SKM-1 treated with dmso at 0.1 percent for 144 hours (cell line): ENCODE measurements around the gene SLCO4A1.

Source experiments
- DNase-seq: peaks from one replicate; lab custom pipeline; 2025; ENCODE audit not compliant: unreplicated experiment; lab: John Stamatoyannopoulos, UW

The SLCO4A1 gene

GRCh38 chr20:62696989-62697388 lies 54.7 kb downstream of the SLCO4A1 start:
- DNase-seq: no peak

- DNase-seq: no peak
Measured at GRCh38 chr20:62697468-62697912, 55.2 kb downstream of the SLCO4A1 start.

- DNase-seq: no peak
Measured at GRCh38 chr20:62698231-62698630, 55.9 kb downstream of the SLCO4A1 start.

- DNase-seq: no peak
Measured at GRCh38 chr20:62699296-62699695, 57.0 kb downstream of the SLCO4A1 start.

GRCh38 chr20:62699741-62700140 lies 57.4 kb downstream of the SLCO4A1 start:
- DNase-seq: no peak

GRCh38 chr20:62700261-62700930 lies 58.1 kb downstream of the SLCO4A1 start:
- no peak for DNase-seq

GRCh38 chr20:62701161-62702012 lies 59.1 kb downstream of the SLCO4A1 start:
- no peak for DNase-seq

- no peak for DNase-seq
Measured at GRCh38 chr20:62702013-62702300, 59.7 kb downstream of the SLCO4A1 start.

GRCh38 chr20:62702895-62703852 lies 60.9 kb downstream of the SLCO4A1 start:
- DNase-seq: no peak

- no peak for DNase-seq
Measured at GRCh38 chr20:62703853-62704228, 61.5 kb downstream of the SLCO4A1 start.

- no peak for DNase-seq
Measured at GRCh38 chr20:62704341-62704948, 62.1 kb downstream of the SLCO4A1 start.

GRCh38 chr20:62705627-62706026 lies 63.3 kb downstream of the SLCO4A1 start:
- DNase-seq: no peak

- no peak for DNase-seq
Measured at GRCh38 chr20:62706344-62706743, 64.0 kb downstream of the SLCO4A1 start.

GRCh38 chr20:62706857-62707256 lies 64.6 kb downstream of the SLCO4A1 start:
- no peak for DNase-seq

GRCh38 chr20:62707276-62707920 lies 65.1 kb downstream of the SLCO4A1 start:
- no peak for DNase-seq

GRCh38 chr20:62707921-62708521 lies 65.7 kb downstream of the SLCO4A1 start:
- DNase-seq: no peak

- no peak for DNase-seq
Measured at GRCh38 chr20:62708591-62709536, 66.6 kb downstream of the SLCO4A1 start, which contains the start of gene NTSR1. Gene NTSR1 (plus strand): TSS chr20:62708836. CDS start chr20:62709208, 372 bp downstream.

- DNase-seq: no peak
Measured at GRCh38 chr20:62709537-62709905, 67.2 kb downstream of the SLCO4A1 start.
